Liver (tissue), 9 donors: ENCODE results near the gene MIOX. TPM values are rescaled to one million over a fixed set of nuclear protein-coding genes. Genes with fewer than 3 reads are reported as not detected.

ENCODE experiments used
- DNase-seq: peaks from one replicate; pipeline ENCODE4 v3.0.0-alpha.2; 2017; ENCODE audit warnings: low spot score
- H3K27ac ChIP-seq, 2 donors: one replicate each; pipeline ENCODE4 v1.7.0; 2013; ENCODE audit warnings: inconsistent platforms in 2 of 2, low read length in 2 of 2, control low read depth in 1 of 2, low read depth in 1 of 2, mild to moderate bottlenecking in 1 of 2
- H3K27me3 ChIP-seq, 4 donors: one replicate each; pipeline versions ENCODE4 v1.6.1 to v1.7.0; 2013; ENCODE audit warnings: low read length in 3 of 4, inconsistent platforms in 1 of 4, mild to moderate bottlenecking in 1 of 4, moderate library complexity in 1 of 4; ENCODE audit not compliant: control insufficient read depth in 4 of 4, insufficient read depth in 4 of 4
- H3K36me3 ChIP-seq, 4 donors: one replicate each; pipeline versions ENCODE4 v1.6.1 to v1.7.0; 2013; ENCODE audit warnings: low read length in 3 of 4, mild to moderate bottlenecking in 3 of 4, low read depth in 1 of 4, moderate library complexity in 1 of 4; ENCODE audit not compliant: control insufficient read depth in 4 of 4, insufficient read depth in 3 of 4
- H3K4me1 ChIP-seq, 4 donors: one replicate each; pipeline versions ENCODE4 v1.6.1 to v1.7.0; 2013; ENCODE audit warnings: low read length in 3 of 4, mild to moderate bottlenecking in 3 of 4, moderate library complexity in 1 of 4; ENCODE audit not compliant: control insufficient read depth in 4 of 4, insufficient read depth in 4 of 4
- H3K4me3 ChIP-seq, 3 donors: one replicate each; pipeline versions ENCODE4 v1.6.1 to v1.7.0; 2013; ENCODE audit warnings: low read length in 3 of 3, control low read depth in 1 of 3, low read depth in 1 of 3, mild to moderate bottlenecking in 1 of 3
- H3K9ac ChIP-seq, 2 donors: one replicate each; pipeline ENCODE4 v1.7.0; 2013; ENCODE audit warnings: low read length in 2 of 2, mild to moderate bottlenecking in 2 of 2, moderate library complexity in 2 of 2, control low read depth in 1 of 2, low read depth in 1 of 2
- H3K9me3 ChIP-seq, 4 donors: one replicate each; pipeline versions ENCODE4 v1.6.1 to v1.7.0; 2013; ENCODE audit warnings: low read length in 3 of 4; ENCODE audit not compliant: control insufficient read depth in 4 of 4
- EGR1 ChIP-seq, 2 donors: IDR thresholded peaks; 2 replicates each; pipeline ENCODE4 v1.6.1; 2016 to 2018; ENCODE audit warnings: antibody characterized with exemption in 2 of 2, low read depth in 2 of 2
- FOXA2 ChIP-seq: IDR thresholded peaks from 2 replicates; pipeline ENCODE4 v1.6.1; 2016; ENCODE audit warnings: antibody characterized with exemption
- HNF4A ChIP-seq, 2 donors: conservative IDR thresholded peaks; 2 replicates each; pipeline ENCODE4 v1.6.1; 2016; ENCODE audit warnings: antibody characterized with exemption in 2 of 2, mild to moderate bottlenecking in 2 of 2
- HNF4G ChIP-seq: IDR thresholded peaks from 2 replicates; pipeline ENCODE4 v1.6.1; 2016; ENCODE audit warnings: antibody characterized with exemption
- NR2F2 ChIP-seq: IDR thresholded peaks from 2 replicates; pipeline ENCODE4 v1.6.1; 2016; ENCODE audit warnings: antibody characterized with exemption
- RXRA ChIP-seq, 2 donors: IDR thresholded peaks; 2 replicates each; pipeline ENCODE4 v1.6.1; 2017 to 2018; ENCODE audit warnings: antibody characterized with exemption in 2 of 2, mild to moderate bottlenecking in 1 of 2
- SP1 ChIP-seq: IDR thresholded peaks from 2 replicates; pipeline ENCODE4 v1.6.1; 2018; ENCODE audit warnings: antibody characterized with exemption, mild to moderate bottlenecking
- TAF1 ChIP-seq: conservative IDR thresholded peaks from 2 replicates; pipeline ENCODE4 v1.6.1; 2016; ENCODE audit warnings: antibody characterized with exemption, mild to moderate bottlenecking
- YY1 ChIP-seq: IDR thresholded peaks from 2 replicates; pipeline ENCODE4 v1.6.1; 2016; ENCODE audit warnings: antibody characterized with exemption, mild to moderate bottlenecking
- WGBS: extraction: QIAGEN DNeasy Blood & Tissue Kit; methylation state at CpG from one replicate; pipeline ENCODE4 v1.1.7; 2013; 5-methylcytosine and 5-hydroxymethylcytosine counted together
- polyA plus RNA-seq, 2 donors: library from polyadenylated mRNA; stranded (reverse) in 1 of 2; unstranded in 1 of 2; fragments of 200-250 nt in 1 of 2; fragments of >200 nt in 1 of 2; fragmentation: Nextera tagmentation in 1 of 2; extraction: Ambion mirVana in 1 of 2; gene quantifications; one replicate each; pipeline versions ENCODE4 v1.2.1 to v1.2.3, GENCODE V29; 2013 to 2015
- total RNA-seq, 2 donors: library from RNA; depleted of rRNA; stranded (reverse); fragments of >200 nt; gene quantifications; one replicate each; pipeline ENCODE4 v1.2.3, GENCODE V29; 2014
- TF ChIP-seq, protein P1 (sequence below): fragments of 150-350 bp; IDR thresholded peaks from 2 replicates; pipeline ENCODE4 v1.5.1; 2017; ENCODE audit warnings: improper control_type of control experiment, low read depth, low read length; ENCODE audit not compliant: missing input control
- TF ChIP-seq, protein P2 (sequence below): IDR thresholded peaks from 2 replicates; pipeline ENCODE4 v1.6.1; 2016; ENCODE audit warnings: antibody characterized with exemption
- TF ChIP-seq, protein P3 (sequence below): IDR thresholded peaks from 2 replicates; pipeline ENCODE4 v1.6.1; 2016; ENCODE audit warnings: antibody characterized with exemption
- TF ChIP-seq, protein P4 (sequence below): IDR thresholded peaks from 2 replicates; pipeline ENCODE4 v1.6.1; 2016; ENCODE audit warnings: antibody characterized with exemption
- donor health status: healthy.
- donor health status: healthy.
- donor health status: healthy.
- donor health status: healthy.
- donor health status: healthy.

The MIOX gene
- total and polyA plus RNA-seq, 4 donors = not detected

DNA sequence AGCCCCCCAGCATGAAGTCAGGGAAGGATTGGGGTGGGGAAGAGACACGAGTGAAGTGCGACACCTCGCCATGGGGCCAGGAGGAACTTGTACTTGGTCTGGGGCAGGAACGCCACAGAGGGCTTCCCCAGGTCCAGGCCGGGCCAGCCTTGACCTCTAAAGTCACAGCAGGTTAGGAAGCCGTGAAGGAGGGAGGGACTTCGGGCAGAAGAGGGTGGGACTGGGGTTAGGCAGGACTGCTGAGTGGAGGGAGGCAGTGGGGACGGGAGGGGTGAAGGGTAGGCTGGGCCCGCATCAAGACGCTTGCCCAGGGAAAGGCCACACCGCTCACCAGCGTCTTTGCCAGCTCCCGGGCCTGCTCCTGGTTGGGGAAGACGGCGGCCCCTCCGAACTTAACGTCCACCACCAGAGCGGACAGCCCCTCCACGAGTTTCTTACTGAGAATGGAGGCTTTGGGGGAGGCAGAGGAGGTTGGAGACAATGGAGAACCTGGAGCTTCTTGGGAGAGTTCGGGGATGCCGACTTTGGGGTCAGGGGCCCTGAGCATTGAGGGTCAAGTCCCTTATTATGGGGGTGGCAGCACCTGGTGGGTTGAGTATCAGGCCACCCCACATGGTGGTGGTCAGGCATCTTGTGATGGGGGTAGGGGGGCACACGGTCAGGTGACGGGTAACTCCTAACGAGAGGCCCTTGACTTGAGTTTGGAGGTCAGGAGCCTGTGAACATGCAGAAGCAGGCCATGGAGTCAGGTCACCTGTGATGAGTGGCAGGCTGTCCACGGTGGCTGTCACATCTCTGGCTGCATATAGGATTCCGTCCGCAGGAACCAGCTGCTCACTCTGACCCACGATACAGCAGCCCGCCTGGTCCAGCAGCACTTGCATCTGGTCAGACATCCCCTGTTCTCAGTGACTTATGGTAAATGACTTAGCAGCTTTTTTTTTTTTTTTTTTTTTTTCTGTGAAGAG, 40.5 kb downstream of the MIOX start (continued):
- TF ChIP-seq SP1 (no peak), FOXA2 (no peak), HNF4A (conservative IDR thresholded peaks at IDR 0.05) (peak; percentile 21 to 47)
- TF ChIP-seq, protein P1, sequence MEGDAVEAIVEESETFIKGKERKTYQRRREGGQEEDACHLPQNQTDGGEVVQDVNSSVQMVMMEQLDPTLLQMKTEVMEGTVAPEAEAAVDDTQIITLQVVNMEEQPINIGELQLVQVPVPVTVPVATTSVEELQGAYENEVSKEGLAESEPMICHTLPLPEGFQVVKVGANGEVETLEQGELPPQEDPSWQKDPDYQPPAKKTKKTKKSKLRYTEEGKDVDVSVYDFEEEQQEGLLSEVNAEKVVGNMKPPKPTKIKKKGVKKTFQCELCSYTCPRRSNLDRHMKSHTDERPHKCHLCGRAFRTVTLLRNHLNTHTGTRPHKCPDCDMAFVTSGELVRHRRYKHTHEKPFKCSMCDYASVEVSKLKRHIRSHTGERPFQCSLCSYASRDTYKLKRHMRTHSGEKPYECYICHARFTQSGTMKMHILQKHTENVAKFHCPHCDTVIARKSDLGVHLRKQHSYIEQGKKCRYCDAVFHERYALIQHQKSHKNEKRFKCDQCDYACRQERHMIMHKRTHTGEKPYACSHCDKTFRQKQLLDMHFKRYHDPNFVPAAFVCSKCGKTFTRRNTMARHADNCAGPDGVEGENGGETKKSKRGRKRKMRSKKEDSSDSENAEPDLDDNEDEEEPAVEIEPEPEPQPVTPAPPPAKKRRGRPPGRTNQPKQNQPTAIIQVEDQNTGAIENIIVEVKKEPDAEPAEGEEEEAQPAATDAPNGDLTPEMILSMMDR = no peak

DNA sequence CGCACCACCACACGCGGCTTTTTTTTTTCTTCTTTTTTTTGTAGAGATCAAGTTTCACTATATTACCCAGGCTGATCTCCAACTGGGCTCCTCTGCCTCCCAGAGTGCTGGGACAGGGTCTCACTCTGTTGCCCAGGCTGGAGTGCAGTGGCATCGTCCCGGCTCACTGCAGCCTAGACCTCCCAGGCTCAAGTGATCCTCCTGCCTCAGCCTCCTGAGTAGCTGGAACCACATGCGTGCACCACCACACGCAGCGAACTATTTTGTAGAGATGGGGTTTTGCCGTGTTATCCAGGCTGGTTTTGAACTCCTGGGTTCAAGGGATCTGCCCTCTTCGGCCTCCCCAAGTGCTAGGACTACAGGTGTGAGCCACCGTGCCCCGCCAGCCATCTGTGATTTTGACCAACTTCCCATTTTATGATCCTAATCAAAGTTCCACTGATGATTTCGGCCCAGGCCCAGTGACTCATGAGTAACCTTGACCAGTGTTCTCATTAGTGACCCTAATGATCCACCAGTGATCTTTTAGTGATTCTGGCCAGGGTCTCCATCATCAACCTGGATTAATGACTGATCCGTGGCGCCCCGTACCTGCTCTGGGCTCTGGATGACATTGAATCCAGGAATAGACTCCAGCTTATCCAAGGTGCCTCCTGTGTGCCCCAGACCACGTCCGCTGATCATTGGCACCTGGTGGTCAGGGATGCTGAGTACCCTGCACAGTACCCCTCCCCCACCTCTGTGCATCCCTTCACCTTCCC, 41.4 kb downstream of the MIOX start:
- Histone ChIP-seq H3K9ac (no peak overlapping the region), H3K27ac (peak overlapping the region; percentile 92 to 98), H3K27me3 (no peaks in the 10 kb centered on the region), H3K4me3 (no peak overlapping the region), H3K9me3 (no peaks in the 10 kb centered on the region), H3K4me1 (peaks cover 13 to 64% (median 33%) of the 10 kb centered on the region in 4 donors), H3K36me3 (peaks cover 5 to 7% (median 5%) of the 10 kb centered on the region in 4 donors)
- 88% methylated on average over 18 of the region's 18 CpGs for WGBS
- DNase-seq = no peak
- TF ChIP-seq YY1 = no peak
- no peak for TF ChIP-seq RXRA (IDR thresholded peaks at IDR 0.05)
- TF ChIP-seq EGR1 (IDR thresholded peaks at IDR 0.05; ENCODE audit: low read depth in 2 of 2) = no peak
- no peak for TF ChIP-seq HNF4G
- TF ChIP-seq, protein P2, sequence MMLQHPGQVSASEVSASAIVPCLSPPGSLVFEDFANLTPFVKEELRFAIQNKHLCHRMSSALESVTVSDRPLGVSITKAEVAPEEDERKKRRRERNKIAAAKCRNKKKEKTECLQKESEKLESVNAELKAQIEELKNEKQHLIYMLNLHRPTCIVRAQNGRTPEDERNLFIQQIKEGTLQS = no peak
- TF ChIP-seq, protein P3, sequence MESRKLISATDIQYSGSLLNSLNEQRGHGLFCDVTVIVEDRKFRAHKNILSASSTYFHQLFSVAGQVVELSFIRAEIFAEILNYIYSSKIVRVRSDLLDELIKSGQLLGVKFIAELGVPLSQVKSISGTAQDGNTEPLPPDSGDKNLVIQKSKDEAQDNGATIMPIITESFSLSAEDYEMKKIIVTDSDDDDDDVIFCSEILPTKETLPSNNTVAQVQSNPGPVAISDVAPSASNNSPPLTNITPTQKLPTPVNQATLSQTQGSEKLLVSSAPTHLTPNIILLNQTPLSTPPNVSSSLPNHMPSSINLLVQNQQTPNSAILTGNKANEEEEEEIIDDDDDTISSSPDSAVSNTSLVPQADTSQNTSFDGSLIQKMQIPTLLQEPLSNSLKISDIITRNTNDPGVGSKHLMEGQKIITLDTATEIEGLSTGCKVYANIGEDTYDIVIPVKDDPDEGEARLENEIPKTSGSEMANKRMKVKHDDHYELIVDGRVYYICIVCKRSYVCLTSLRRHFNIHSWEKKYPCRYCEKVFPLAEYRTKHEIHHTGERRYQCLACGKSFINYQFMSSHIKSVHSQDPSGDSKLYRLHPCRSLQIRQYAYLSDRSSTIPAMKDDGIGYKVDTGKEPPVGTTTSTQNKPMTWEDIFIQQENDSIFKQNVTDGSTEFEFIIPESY = no peak
- peak; percentile 38 for TF ChIP-seq NR2F2

DNA sequence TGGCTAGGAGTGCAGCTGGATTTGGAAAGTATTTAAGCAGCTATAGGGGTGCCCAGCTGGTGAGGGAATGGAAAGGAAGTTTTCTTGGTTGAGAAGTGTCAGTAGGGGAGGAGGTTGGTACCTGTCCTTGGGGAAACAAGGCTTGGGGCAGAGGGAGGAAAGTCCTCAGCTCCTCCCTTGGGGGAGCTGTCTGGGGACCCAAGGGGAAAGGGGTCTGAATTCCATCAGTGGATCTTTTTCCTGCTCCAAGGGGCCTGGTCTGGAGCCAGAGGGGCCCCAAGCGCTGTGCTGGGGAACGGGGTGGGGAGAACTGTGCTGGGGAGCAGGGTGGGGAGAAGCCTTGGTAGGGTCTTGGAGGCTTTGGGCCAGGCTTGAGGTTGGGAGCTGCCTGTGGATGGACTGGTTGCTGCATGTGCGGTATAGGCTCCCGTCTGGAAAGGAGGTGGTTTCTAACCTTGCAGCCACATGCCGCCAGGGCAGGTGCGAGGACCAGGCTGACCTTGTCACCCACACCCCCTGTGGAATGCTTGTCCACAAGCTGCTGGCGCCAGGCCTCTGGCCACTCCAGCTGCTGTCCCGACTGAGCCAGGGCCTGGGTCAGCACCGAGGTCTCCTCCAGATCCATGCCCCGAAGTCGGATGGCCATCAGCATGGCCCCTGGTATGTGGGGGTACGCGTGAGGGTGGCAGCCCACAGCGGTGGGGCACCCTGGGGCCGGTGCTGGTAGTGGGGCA, 42.2 kb downstream of the MIOX start:
- Histone ChIP-seq H3K4me1 (peaks cover 12 to 57% (median 32%) of the 10 kb centered on the region in 4 donors), H3K9me3 (no peaks in the 10 kb centered on the region), H3K27me3 (no peaks in the 10 kb centered on the region), H3K36me3 (peaks cover 0 to under 1% (median 0%) of the 10 kb centered on the region in 4 donors), H3K9ac (no peak overlapping the region), H3K4me3 (peak overlapping the region; percentile 48 to 93 (median 64)), H3K27ac (peak overlapping the region; percentile 92 to 98)
- TF ChIP-seq TAF1 = no peak
- TF ChIP-seq, protein P4, sequence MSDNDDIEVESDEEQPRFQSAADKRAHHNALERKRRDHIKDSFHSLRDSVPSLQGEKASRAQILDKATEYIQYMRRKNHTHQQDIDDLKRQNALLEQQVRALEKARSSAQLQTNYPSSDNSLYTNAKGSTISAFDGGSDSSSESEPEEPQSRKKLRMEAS = peak; percentile 45
- peak in 1 of 2 donors; percentile 21 for TF ChIP-seq RXRA (IDR thresholded peaks at IDR 0.05)
- 63% methylated on average over 15 of the region's 15 CpGs for WGBS
- DNase-seq = no peak
